WTC11 (cell line): ENCODE data around the gene DEFB131B. TPM values are rescaled to one million over a fixed set of nuclear protein-coding genes. Genes with fewer than 3 reads are reported as not detected.

Experiments used
- ATAC-seq: fragments of 200-7000 bp; cut with Tn5 transposase; 2 replicates; pipeline ENCODE4 v1.10.0; 2021; ENCODE audit warnings: mild to moderate bottlenecking, moderate library complexity
- CTCF ChIA-PET: fragments of 300-600 bp; sonication (Branson Sonifier 250); formaldehyde crosslinking; loops from one replicate; lab custom pipeline; 2021; ENCODE audit warnings: antibody characterized with exemption; lab: Charles Lee
- POLR2A ChIA-PET: fragments of 350-600 bp; sonication (Branson Sonifier 250); formaldehyde crosslinking; loops from one replicate; lab custom pipeline; 2021; ENCODE audit warnings: antibody characterized with exemption; lab: Charles Lee
- DNase-seq: peaks from one replicate; pipeline ENCODE4 v3.0.0; 2021; ENCODE audit warnings: low spot score
- H3K27ac Mint-ChIP-seq: 2 replicates; pipeline ENCODE4 v1.8.0; 2021; ENCODE audit warnings: mixed read lengths
- H3K27me3 Mint-ChIP-seq: 2 replicates; pipeline ENCODE4 v1.8.0; 2021; ENCODE audit warnings: low read depth, mild to moderate bottlenecking, moderate library complexity, mixed read lengths
- H3K36me3 Mint-ChIP-seq: 2 replicates; pipeline ENCODE4 v1.8.0; 2021; ENCODE audit warnings: mixed read lengths
- H3K4me1 Mint-ChIP-seq: 2 replicates; pipeline ENCODE4 v1.8.0; 2022; ENCODE audit warnings: mixed read lengths
- H3K4me3 Mint-ChIP-seq: 2 replicates; pipeline ENCODE4 v1.8.0; 2021; ENCODE audit warnings: mild to moderate bottlenecking, moderate library complexity, mixed read lengths
- H3K9me3 Mint-ChIP-seq: 2 replicates; pipeline ENCODE4 v1.8.0; 2021; ENCODE audit warnings: mixed read lengths
- AFF4 ChIP-seq: sonication (generic); formaldehyde crosslinking; IDR thresholded peaks from 2 replicates; pipeline ENCODE4 v1.8.1; 2023; ENCODE audit warnings: mild to moderate bottlenecking, missing genetic modification reagents, borderline replicate concordance
- ATF2 ChIP-seq: sonication (generic); formaldehyde crosslinking; IDR thresholded peaks from 2 replicates; pipeline ENCODE4 v1.8.1; 2022; ENCODE audit warnings: low read depth, missing genetic modification reagents, borderline replicate concordance
- CREM ChIP-seq: sonication (generic); formaldehyde crosslinking; IDR thresholded peaks from 2 replicates; pipeline ENCODE4 v1.8.1; 2022; ENCODE audit warnings: mild to moderate bottlenecking, missing genetic modification reagents, moderate library complexity
- ELF4 ChIP-seq: sonication (generic); formaldehyde crosslinking; IDR thresholded peaks from 2 replicates; pipeline ENCODE4 v1.8.1; 2022; ENCODE audit warnings: low read depth, mild to moderate bottlenecking, moderate library complexity, missing genetic modification reagents
- FOXK1 ChIP-seq: sonication (generic); formaldehyde crosslinking; IDR thresholded peaks from 2 replicates; pipeline ENCODE4 v1.8.0; 2022; ENCODE audit warnings: mild to moderate bottlenecking, moderate library complexity, missing genetic modification reagents
- GABPB1 ChIP-seq: sonication (generic); formaldehyde crosslinking; IDR thresholded peaks from 2 replicates; pipeline ENCODE4 v1.8.1; 2023; ENCODE audit warnings: mild to moderate bottlenecking, missing genetic modification reagents
- IRF2 ChIP-seq: sonication (generic); formaldehyde crosslinking; IDR thresholded peaks from 2 replicates; pipeline ENCODE4 v1.8.0; 2022; ENCODE audit warnings: low read depth, missing genetic modification reagents, borderline replicate concordance
- JUN ChIP-seq: sonication (generic); formaldehyde crosslinking; IDR thresholded peaks from 2 replicates; pipeline ENCODE4 v1.8.0; 2023; ENCODE audit warnings: mild to moderate bottlenecking, missing genetic modification reagents
- MYBL2 ChIP-seq: sonication (generic); formaldehyde crosslinking; IDR thresholded peaks from 2 replicates; pipeline ENCODE4 v1.8.1; 2023; ENCODE audit warnings: mild to moderate bottlenecking, moderate library complexity, missing genetic modification reagents
- NFYB ChIP-seq: sonication (generic); formaldehyde crosslinking; conservative IDR thresholded peaks from 2 replicates; pipeline ENCODE4 v1.8.0; 2022; ENCODE audit warnings: low read depth, missing genetic modification reagents
- SMAD4 ChIP-seq: sonication (generic); formaldehyde crosslinking; IDR thresholded peaks from 2 replicates; pipeline ENCODE4 v1.8.0; 2022; ENCODE audit warnings: mild to moderate bottlenecking, missing genetic modification reagents
- TCF7 ChIP-seq: sonication (generic); formaldehyde crosslinking; IDR thresholded peaks from 2 replicates; pipeline ENCODE4 v1.8.0; 2022; ENCODE audit warnings: mild to moderate bottlenecking, low read depth, missing genetic modification reagents, moderate library complexity
- ZNF263 ChIP-seq: sonication (generic); formaldehyde crosslinking; IDR thresholded peaks from 2 replicates; pipeline ENCODE4 v1.8.1; 2022; ENCODE audit warnings: low read depth, mild to moderate bottlenecking, moderate library complexity, missing genetic modification reagents
- ZNF512 ChIP-seq: sonication (generic); formaldehyde crosslinking; IDR thresholded peaks from 2 replicates; pipeline ENCODE4 v1.8.1; 2022; ENCODE audit warnings: missing genetic modification reagents, borderline replicate concordance
- total RNA-seq: library from RNA; stranded (reverse); gene quantifications from 3 replicates; pipeline ENCODE4 v1.2.3, GENCODE V29; 2021
- TF ChIP-seq, protein P1 (sequence below): sonication (generic); formaldehyde crosslinking; IDR thresholded peaks from 2 replicates; pipeline ENCODE4 v1.8.0; 2022; ENCODE audit warnings: missing genetic modification reagents
- TF ChIP-seq, protein P2 (sequence below): sonication (generic); formaldehyde crosslinking; IDR thresholded peaks from 2 replicates; pipeline ENCODE4 v1.8.0; 2022; ENCODE audit warnings: mild to moderate bottlenecking, missing genetic modification reagents
- TF ChIP-seq, protein P3 (sequence below): sonication (generic); formaldehyde crosslinking; IDR thresholded peaks from 2 replicates; pipeline ENCODE4 v1.8.1; 2023; ENCODE audit warnings: mild to moderate bottlenecking, missing genetic modification reagents

DEFB131B gene
- total RNA-seq, 1 experiment from 2014 or later, result not detected

DNA sequence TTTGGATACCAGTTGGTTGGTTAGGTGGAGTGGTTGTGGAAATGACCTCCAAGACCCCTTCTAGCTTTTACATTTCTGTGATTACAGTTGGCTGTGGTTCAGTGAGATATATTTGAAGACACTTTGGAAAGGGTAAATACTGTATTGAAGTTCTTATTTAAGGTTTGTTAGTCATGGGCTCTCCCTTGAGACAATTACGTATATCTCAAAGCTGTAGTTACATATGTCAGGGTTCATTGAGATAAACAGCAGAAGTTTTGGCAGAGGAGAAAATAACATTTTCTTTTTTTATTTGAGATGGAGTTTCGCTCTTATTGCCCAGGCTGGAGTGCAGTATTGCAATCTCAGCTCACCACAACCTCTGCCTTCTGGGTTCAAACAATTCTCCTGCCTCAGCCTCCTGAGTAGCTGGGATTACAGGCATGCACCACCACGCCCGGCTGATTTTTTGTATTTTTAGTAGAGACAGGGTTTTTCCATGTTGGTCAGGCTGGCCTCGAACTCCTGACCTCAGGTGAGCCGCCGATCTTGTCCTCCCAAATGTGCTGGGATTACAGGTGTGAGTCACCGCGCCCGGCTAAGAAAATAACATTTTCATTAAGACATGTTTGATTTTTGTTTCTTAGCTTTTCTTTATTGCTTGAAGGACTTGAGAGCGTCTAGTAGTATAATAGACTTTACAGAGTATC is 52.4 kb downstream of the DEFB131B start (continued):
- TF ChIP-seq ATF2 (CRISPR knock-in tag) (no peak), MYBL2 (CRISPR knock-in tag) (no peak)

DNA sequence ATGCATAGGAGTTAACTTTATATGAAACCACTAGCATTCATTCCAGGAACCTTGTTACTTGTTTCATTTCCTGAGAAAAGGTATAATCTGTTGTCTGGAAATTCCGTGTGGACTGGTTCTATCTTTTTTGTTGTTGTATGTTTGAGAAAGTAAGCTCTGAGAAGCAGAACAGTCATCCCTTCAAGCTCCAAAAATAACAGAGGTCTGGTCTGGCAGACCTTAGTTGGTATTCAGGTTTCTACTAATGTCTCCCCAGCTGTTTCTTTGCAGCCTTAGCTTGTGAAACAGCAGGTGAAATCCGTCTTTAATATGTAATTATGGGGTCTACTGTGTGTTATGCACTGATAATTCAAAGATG is 53.0 kb downstream of the DEFB131B start:
- DNase-seq (no peak), ATAC-seq (no peak)
- Mint-ChIP-seq H3K27ac (no peak overlapping the region; the same call in 1 of the 2 replicates), H3K36me3 (peaks cover 2% of the 10 kb centered on the region; the same call in 1 of the 2 replicates), H3K4me1 (peaks cover 22% of the 10 kb centered on the region), H3K9me3 (no peaks in the 10 kb centered on the region), H3K27me3 (no peaks in the 10 kb centered on the region), H3K4me3 (no peak overlapping the region)
- POLR2A ChIA-PET, result no interaction called here
- no peak for TF ChIP-seq AFF4
- TF ChIP-seq GABPB1 (CRISPR knock-in tag), result no peak
- TF ChIP-seq, protein P1, sequence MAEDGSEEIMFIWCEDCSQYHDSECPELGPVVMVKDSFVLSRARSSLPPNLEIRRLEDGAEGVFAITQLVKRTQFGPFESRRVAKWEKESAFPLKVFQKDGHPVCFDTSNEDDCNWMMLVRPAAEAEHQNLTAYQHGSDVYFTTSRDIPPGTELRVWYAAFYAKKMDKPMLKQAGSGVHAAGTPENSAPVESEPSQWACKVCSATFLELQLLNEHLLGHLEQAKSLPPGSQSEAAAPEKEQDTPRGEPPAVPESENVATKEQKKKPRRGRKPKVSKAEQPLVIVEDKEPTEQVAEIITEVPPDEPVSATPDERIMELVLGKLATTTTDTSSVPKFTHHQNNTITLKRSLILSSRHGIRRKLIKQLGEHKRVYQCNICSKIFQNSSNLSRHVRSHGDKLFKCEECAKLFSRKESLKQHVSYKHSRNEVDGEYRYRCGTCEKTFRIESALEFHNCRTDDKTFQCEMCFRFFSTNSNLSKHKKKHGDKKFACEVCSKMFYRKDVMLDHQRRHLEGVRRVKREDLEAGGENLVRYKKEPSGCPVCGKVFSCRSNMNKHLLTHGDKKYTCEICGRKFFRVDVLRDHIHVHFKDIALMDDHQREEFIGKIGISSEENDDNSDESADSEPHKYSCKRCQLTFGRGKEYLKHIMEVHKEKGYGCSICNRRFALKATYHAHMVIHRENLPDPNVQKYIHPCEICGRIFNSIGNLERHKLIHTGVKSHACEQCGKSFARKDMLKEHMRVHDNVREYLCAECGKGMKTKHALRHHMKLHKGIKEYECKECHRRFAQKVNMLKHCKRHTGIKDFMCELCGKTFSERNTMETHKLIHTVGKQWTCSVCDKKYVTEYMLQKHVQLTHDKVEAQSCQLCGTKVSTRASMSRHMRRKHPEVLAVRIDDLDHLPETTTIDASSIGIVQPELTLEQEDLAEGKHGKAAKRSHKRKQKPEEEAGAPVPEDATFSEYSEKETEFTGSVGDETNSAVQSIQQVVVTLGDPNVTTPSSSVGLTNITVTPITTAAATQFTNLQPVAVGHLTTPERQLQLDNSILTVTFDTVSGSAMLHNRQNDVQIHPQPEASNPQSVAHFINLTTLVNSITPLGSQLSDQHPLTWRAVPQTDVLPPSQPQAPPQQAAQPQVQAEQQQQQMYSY (CRISPR knock-in tag), result no peak
- TF ChIP-seq, protein P2, sequence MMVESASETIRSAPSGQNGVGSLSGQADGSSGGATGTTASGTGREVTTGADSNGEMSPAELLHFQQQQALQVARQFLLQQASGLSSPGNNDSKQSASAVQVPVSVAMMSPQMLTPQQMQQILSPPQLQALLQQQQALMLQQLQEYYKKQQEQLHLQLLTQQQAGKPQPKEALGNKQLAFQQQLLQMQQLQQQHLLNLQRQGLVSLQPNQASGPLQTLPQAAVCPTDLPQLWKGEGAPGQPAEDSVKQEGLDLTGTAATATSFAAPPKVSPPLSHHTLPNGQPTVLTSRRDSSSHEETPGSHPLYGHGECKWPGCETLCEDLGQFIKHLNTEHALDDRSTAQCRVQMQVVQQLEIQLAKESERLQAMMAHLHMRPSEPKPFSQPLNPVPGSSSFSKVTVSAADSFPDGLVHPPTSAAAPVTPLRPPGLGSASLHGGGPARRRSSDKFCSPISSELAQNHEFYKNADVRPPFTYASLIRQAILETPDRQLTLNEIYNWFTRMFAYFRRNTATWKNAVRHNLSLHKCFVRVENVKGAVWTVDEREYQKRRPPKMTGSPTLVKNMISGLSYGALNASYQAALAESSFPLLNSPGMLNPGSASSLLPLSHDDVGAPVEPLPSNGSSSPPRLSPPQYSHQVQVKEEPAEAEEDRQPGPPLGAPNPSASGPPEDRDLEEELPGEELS (CRISPR knock-in tag), result no peak
- no peak for TF ChIP-seq SMAD4 (CRISPR knock-in tag)
- TF ChIP-seq IRF2, result no peak
- CTCF ChIA-PET, result no interaction called here

- Mint-ChIP-seq H3K27ac (no peak overlapping the region), H3K4me3 (no peak overlapping the region), H3K4me1 (peaks cover 19% of the 10 kb centered on the region), H3K9me3 (no peaks in the 10 kb centered on the region), H3K27me3 (no peaks in the 10 kb centered on the region), H3K36me3 (no peaks in the 10 kb centered on the region)
- ChIA-PET CTCF (no interaction called here), POLR2A (no interaction called here)
- DNase-seq (no peak), ATAC-seq (no peak)
- TF ChIP-seq JUN (CRISPR knock-in tag), result no peak
- TF ChIP-seq ZNF512 (CRISPR knock-in tag), result no peak
- TF ChIP-seq ZNF263, result no peak
- no peak for TF ChIP-seq FOXK1 (CRISPR knock-in tag)
- TF ChIP-seq, protein P3, sequence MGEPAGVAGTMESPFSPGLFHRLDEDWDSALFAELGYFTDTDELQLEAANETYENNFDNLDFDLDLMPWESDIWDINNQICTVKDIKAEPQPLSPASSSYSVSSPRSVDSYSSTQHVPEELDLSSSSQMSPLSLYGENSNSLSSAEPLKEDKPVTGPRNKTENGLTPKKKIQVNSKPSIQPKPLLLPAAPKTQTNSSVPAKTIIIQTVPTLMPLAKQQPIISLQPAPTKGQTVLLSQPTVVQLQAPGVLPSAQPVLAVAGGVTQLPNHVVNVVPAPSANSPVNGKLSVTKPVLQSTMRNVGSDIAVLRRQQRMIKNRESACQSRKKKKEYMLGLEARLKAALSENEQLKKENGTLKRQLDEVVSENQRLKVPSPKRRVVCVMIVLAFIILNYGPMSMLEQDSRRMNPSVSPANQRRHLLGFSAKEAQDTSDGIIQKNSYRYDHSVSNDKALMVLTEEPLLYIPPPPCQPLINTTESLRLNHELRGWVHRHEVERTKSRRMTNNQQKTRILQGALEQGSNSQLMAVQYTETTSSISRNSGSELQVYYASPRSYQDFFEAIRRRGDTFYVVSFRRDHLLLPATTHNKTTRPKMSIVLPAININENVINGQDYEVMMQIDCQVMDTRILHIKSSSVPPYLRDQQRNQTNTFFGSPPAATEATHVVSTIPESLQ (CRISPR knock-in tag), result no peak
- TF ChIP-seq ELF4 (CRISPR knock-in tag), result no peak
- no peak for TF ChIP-seq NFYB (CRISPR knock-in tag)
- TF ChIP-seq CREM (CRISPR knock-in tag), result no peak
- TF ChIP-seq TCF7, result no peak
Observed at GRCh38 chr11:71933141-71933933, 55.1 kb downstream of the DEFB131B start.
